Duodenal mucosa (tissue), 2 donors: ENCODE results near the gene RTBDN.
"Not testable (repeated sequence)": the region's sequence is repeated elsewhere in the genome, so short reads cannot be mapped to it uniquely, and the experiment has no call there.

ENCODE experiments used
- H3K27ac ChIP-seq: one replicate; pipeline ENCODE4 v1.7.0; 2013; ENCODE audit warnings: low read depth, low read length
- H3K27me3 ChIP-seq, 2 donors: one replicate each; pipeline ENCODE4 v1.7.0; 2013; ENCODE audit warnings: low read length in 2 of 2, control low read depth in 1 of 2; ENCODE audit not compliant: insufficient read depth in 2 of 2, control insufficient read depth in 1 of 2
- H3K36me3 ChIP-seq, 2 donors: one replicate each; pipeline ENCODE4 v1.7.0; 2013; ENCODE audit warnings: low read length in 2 of 2, control low read depth in 1 of 2; ENCODE audit not compliant: insufficient read depth in 2 of 2, control insufficient read depth in 1 of 2
- H3K4me1 ChIP-seq, 2 donors: one replicate each; pipeline ENCODE4 v1.7.0; 2013; ENCODE audit warnings: low read length in 2 of 2, control low read depth in 1 of 2; ENCODE audit not compliant: insufficient read depth in 2 of 2, control insufficient read depth in 1 of 2
- H3K4me3 ChIP-seq, 2 donors: one replicate each; pipeline ENCODE4 v1.7.0; 2013; ENCODE audit warnings: low read length in 2 of 2, low read depth in 1 of 2
- H3K9ac ChIP-seq, 2 donors: one replicate each; pipeline ENCODE4 v1.7.0; 2013; ENCODE audit warnings: low read length in 2 of 2, low read depth in 1 of 2
- H3K9me3 ChIP-seq, 2 donors: one replicate each; pipeline ENCODE4 v1.7.0; 2013; ENCODE audit warnings: low read length in 2 of 2, control low read depth in 1 of 2; ENCODE audit not compliant: control insufficient read depth in 1 of 2

The RTBDN gene

DNA sequence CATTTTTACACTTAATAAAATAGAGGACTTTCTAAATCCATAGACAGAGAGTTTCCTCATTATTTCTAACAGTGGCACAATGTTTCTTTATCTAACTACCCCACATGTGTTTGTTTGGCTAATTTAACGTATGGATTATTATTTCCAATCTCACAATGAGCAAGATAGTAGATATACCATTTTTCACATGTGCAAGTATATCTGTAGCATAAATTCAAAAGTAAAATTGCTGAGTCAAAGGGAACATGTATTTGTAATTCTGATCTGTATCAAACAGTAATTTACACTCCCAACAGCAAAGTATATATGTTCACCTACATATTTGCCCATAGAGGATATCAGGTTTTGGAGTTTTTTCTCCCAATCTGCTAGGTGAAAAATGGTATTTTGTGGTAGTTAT is 22.3 kb upstream of the RTBDN start:
- Histone ChIP-seq H3K27ac (no peak overlapping the region), H3K36me3 (no peaks in the 10 kb centered on the region), H3K9ac (no peak overlapping the region), H3K27me3 (no peaks in the 10 kb centered on the region), H3K4me3 (no peak overlapping the region), H3K4me1 (no peaks in the 10 kb centered on the region), H3K9me3 (no peaks in the 10 kb centered on the region)

DNA sequence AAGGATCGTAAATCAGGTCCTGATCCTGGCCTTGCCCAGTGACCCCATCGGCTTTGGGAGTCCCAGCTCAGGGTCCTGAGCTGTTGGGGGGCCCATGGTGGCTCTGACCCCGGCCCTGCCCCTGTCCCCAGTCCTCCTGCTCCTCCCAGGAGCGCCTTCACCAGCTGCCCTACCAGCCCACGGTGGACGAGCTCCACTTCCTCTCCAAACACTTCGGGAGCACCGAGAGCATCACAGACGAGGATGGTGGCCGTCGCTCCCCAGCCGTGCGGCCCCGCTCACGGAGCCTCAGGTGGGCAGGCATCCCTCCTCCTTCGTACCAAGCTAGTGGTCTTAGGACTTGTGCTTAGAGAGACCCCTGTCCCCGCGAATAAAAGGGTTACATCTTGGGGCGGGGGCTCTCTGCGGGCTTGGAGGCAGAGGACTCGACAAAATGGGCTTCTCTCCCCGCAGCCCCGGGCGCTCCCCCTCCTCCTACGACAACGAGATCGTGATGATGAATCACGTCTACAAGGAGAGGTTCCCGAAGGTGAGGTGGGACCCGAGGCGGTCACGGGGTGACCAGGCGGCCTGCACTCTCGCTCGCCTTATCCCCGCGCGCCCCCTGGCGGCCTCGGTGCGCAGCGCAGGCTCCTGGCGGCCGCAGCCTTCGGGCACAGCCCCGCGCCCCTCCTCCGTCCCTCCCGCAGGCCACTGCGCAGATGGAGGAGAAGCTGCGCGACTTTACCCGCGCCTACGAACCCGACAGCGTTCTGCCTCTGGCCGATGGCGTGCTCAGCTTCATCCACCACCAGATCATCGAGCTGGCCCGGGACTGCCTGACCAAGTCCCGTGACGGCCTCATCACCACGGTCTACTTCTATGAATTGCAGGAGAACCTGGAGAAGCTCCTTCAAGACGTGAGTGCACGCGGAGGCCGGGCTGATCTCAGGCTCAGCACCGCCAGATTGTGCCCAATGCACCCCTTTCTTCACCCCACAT is 13.1 kb upstream of the RTBDN start:
- Histone ChIP-seq H3K4me1 (peaks cover 3 to 9% of the 10 kb centered on the region in 2 donors), H3K36me3 (no peaks in the 10 kb centered on the region), H3K9ac (peak overlapping the region; percentile 20 to 60), H3K4me3 (peak overlapping the region in 1 of 2 donors; percentile 54), H3K27me3 (peaks cover 13 to 22% of the 10 kb centered on the region in 2 donors), H3K9me3 (no peaks in the 10 kb centered on the region), H3K27ac (no peak overlapping the region)

DNA sequence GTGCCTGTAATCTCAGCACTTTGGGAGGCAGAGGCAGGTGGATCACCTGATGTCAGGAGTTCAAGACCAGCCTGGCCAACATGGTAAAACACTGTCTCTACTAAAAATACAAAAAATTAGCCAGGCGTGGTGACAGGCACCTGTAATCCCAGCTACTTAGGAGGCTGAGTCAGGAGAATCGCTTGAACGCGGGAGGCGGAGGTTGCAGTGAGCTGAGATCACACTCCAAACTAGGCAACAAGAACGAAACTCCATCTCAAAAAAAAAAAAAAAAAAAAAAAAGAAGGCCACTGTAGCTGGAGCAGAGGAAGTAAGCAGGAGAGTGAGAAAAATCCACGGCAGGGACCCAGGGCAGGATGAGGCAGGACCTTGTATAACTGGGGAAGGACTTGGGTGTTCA is 12.2 kb upstream of the RTBDN start:
- not testable (repeated sequence) for H3K27ac ChIP-seq

DNA sequence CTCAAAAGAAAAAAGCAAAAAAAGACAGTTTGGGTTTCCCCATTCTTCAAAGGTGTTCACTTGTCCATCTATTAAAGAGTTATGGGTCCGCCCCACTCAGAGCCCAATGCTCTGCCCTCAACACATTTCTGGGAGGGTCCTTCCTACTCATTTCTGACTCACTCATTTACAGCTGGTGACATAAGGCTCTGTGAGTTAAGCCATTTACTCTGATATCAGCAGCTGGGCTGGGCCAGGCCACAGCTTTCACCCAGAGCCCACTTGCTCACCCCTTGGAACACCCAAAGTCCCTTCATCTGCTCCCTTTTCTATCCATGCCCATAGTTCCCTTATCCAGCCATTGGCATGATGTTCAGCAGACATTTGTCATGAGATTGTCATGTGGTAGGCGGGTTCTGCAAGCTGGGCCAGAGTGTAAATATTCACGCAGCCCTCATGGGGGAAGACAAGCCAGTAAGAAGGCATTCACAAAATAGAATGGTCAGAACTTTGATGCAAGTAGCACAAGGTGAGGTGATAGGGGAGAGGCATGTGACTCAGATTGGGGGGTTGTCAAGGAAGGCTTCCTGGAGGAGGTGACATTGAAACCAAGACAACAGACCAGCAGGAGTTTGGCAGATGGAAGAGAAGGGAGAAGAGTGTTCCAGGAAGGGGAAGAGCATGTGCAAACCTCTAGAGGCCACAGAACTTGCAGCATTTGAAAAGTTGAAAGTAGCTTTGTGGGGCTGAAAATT is 9.8 kb upstream of the RTBDN start:
- H3K4me1 ChIP-seq, result peaks cover 11 to 14% of the 10 kb centered on the region in 2 donors
- H3K9me3 ChIP-seq, result no peaks in the 10 kb centered on the region
- peaks cover 43 to 53% of the 10 kb centered on the region in 2 donors for H3K27me3 ChIP-seq
- no peak overlapping the region for H3K27ac ChIP-seq
- no peak overlapping the region for H3K9ac ChIP-seq
- no peak overlapping the region for H3K4me3 ChIP-seq
- H3K36me3 ChIP-seq, result no peaks in the 10 kb centered on the region

More for the DNA sequence above, 12.2 kb upstream of the RTBDN start:
- H3K27me3 ChIP-seq, result peaks cover 20 to 29% of the 10 kb centered on the region in 2 donors
- not testable (repeated sequence) for H3K4me3 ChIP-seq, H3K9ac ChIP-seq, H3K4me1 ChIP-seq, H3K9me3 ChIP-seq, H3K36me3 ChIP-seq

DNA sequence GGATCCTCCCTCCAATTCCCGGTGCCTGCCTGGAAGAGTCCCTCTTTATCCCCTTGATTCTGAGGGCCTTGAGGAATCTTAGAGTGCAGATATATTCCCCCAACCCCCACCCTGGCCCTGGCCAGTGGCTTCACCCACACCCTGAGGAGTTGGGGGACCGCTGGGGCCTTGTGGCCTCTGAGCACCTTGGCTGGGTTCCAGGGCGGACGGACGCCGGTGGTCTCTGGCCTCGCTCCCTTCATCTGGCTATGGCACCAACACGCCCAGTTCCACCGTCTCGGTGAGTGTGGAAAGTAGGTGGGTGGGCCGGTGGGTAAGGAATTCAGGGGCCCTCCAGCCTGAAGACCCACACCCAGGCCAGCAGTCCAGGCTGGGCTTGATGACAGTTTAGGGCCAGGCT is 8.9 kb upstream of the RTBDN start:
- Histone ChIP-seq H3K9me3 (no peaks in the 10 kb centered on the region), H3K4me3 (no peak overlapping the region), H3K4me1 (peaks cover 11 to 19% of the 10 kb centered on the region in 2 donors), H3K9ac (no peak overlapping the region), H3K27ac (no peak overlapping the region), H3K36me3 (no peaks in the 10 kb centered on the region), H3K27me3 (peaks cover 48 to 59% of the 10 kb centered on the region in 2 donors)

DNA sequence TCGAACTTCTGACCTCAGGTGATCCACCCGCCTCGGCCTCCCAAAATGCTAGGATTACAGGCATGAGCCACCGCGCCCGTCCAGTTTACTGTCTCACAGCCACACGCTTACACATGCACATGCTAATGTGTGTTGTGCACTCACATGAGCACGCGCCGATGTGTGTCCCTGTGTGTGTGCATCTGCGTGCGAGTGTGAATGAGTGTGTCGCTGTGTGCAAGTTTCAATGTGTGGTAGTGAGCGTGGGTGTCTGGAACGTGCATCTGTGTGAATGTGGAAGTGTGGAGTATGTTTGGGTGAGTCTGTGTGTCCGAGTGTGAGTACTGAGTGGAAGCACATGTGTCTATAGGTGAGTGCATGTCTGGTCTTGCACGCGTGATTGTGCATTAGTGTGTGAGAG is 8.1 kb upstream of the RTBDN start:
- H3K27me3 ChIP-seq, result peaks cover 55 to 65% of the 10 kb centered on the region in 2 donors
- no peak overlapping the region for H3K9ac ChIP-seq
- no peak overlapping the region for H3K27ac ChIP-seq
- no peak overlapping the region for H3K4me3 ChIP-seq
- no peaks in the 10 kb centered on the region for H3K36me3 ChIP-seq
- H3K4me1 ChIP-seq, result peaks cover 11 to 14% of the 10 kb centered on the region in 2 donors
- H3K9me3 ChIP-seq, result no peaks in the 10 kb centered on the region

DNA sequence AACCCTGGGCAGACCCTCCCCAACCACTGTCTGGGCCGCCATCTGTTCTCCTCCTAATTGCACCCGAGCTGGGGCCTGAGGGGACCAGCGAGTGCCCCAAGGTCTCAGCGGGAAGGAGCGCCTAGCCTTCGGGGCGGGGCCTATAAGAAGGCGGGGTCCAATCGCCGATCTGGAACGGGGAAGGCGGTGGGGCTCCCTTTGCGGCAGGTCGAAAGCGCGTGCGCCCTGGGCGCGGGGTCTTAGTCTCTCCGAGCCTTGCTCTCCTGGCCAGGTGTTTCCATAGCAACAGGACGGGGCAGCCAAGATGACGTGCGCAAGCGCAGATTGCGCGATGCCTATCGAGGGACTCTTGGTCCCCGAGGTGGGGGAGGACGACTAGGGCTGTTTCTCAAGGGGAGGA is 6.7 kb upstream of the RTBDN start:
- Histone ChIP-seq H3K27me3 (peaks cover 61 to 69% of the 10 kb centered on the region in 2 donors), H3K27ac (no peak overlapping the region), H3K4me1 (peaks cover 8 to 10% of the 10 kb centered on the region in 2 donors), H3K36me3 (no peaks in the 10 kb centered on the region), H3K4me3 (peak overlapping the region; percentile 43 to 58), H3K9me3 (no peaks in the 10 kb centered on the region), H3K9ac (no peak overlapping the region)

DNA sequence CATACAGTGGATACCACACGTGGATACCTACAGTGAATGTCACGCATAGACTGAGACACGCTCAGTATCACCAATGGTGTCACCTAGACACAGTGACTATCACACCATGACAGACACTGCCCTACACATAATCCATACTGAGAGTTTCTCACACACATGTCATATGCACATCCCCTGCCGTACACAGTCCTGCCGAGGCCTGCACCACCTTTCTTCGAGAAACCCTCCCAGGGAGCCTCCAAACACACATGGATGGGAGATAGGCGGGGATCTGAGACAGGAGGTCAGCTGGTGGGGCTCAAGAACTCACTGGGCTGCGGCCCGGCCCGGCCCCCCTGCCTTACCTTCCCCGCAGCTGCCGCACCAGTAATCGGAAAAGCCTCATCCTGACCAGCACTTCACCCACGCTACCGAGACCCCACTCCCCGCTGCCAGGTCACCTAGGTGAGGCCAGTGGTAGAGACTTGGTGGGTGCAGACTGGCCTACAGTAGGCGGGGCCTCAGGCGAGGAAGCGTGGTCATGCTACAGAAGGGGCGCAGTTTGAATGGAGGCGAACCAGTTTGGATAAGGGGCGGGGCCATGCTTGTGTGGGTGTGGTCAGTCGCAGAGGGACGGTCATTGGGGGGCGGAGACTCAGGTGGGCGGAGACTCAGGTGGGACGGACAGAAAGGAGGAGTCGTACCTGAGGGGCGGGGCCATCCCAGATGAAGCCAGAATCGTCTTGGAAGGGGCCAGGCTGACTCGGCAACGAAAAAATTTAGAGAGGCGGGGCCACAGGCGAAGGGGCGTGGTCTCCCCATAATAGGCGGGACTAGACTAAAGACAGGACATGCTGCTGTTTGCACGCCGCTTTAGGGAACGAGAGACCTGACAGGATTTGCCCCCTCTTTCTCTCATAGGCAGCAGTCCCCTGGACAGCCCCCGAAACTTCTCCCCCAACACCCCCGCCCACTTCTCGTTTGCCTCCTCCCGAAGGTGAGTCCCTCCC is 6.0 kb upstream of the RTBDN start:
- peaks cover 8 to 16% of the 10 kb centered on the region in 2 donors for H3K4me1 ChIP-seq
- H3K36me3 ChIP-seq, result no peaks in the 10 kb centered on the region
- H3K27me3 ChIP-seq, result peaks cover 64 to 75% of the 10 kb centered on the region in 2 donors
- H3K9me3 ChIP-seq, result no peaks in the 10 kb centered on the region
- H3K4me3 ChIP-seq, result peak overlapping the region in 1 of 2 donors; percentile 58
- no peak overlapping the region for H3K9ac ChIP-seq
- no peak overlapping the region for H3K27ac ChIP-seq

DNA sequence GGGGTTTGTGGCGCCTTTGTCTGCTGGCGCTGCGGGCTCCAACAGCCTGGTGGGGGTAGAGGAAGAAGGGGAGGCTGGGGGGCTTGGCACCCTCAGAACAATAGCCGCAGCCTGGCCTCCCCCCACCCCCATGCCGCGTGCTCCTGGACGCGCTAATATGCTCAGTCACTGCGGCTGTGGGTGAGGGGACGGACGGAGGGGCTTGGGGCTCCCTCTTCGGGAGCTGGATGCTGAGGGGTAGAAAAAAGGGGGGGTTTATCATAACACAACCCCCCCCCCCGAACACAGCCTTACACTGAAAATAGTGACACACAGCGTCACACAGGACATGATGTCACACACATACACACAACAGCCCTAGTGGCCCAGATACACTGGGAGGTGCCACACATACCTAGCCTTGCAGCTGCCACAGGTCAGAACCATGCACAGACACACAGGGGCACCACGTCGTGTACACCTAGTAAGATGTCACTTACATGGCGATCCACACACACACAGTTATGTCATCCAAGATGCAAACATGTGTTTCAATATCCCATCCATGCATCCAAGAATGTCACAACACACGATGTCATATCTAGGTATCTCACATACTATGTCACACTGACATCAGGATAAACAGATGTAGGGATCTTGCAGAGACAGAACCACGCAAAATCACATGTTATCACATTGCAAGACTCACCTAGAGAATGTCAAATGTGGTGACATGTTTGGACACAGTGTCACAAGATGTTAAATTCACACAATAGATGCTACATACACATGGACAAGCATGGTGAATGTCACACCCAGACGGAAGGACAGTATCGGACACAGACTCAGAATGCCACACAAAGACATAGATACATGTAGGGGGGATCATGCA is 4.7 kb upstream of the RTBDN start:
- Histone ChIP-seq H3K27me3 (peaks cover 75 to 83% of the 10 kb centered on the region in 2 donors), H3K36me3 (no peaks in the 10 kb centered on the region), H3K27ac (no peak overlapping the region), H3K4me3 (no peak overlapping the region), H3K9me3 (no peaks in the 10 kb centered on the region), H3K9ac (no peak overlapping the region), H3K4me1 (peaks cover 8 to 16% of the 10 kb centered on the region in 2 donors)
